Fibroblast of skin of back (primary cell): ENCODE measurements around the gene MGAT4A.
"Not testable (repeated sequence)": the region's sequence is repeated elsewhere in the genome, so short reads cannot be mapped to it uniquely, and the experiment has no call there.

Experiments
- DNase-seq: peaks from one replicate; pipeline ENCODE4 v3.0.0-alpha.2; 2013

MGAT4A gene

GRCh38 chr2:98601532-98602132, 129.3 kb downstream of the MGAT4A start:
- peak; percentile 29 for DNase-seq

- DNase-seq = peak; percentile 20
These were observed 132.0 kb downstream of the MGAT4A start for GRCh38 chr2:98598781-98599428.

GRCh38 chr2:98594665-98595064, 136.3 kb downstream of the MGAT4A start:
- not testable (repeated sequence) for DNase-seq

GRCh38 chr2:98592565-98592964, 138.4 kb downstream of the MGAT4A start:
- DNase-seq = no peak

- DNase-seq = no peak
These were observed 141.4 kb downstream of the MGAT4A start for GRCh38 chr2:98589489-98589888.

- DNase-seq = no peak
These were observed 142.0 kb downstream of the MGAT4A start for GRCh38 chr2:98588880-98589431.

- DNase-seq = no peak
These were observed 144.3 kb downstream of the MGAT4A start for GRCh38 chr2:98586551-98587140.

GRCh38 chr2:98585386-98585785, 145.5 kb downstream of the MGAT4A start:
- no peak for DNase-seq

- DNase-seq = no peak
These were observed 146.9 kb downstream of the MGAT4A start for GRCh38 chr2:98583816-98584618.

- DNase-seq = no peak
These were observed 147.7 kb downstream of the MGAT4A start for GRCh38 chr2:98583276-98583675.

- DNase-seq = no peak
These were observed 148.4 kb downstream of the MGAT4A start for GRCh38 chr2:98582523-98582922.

- DNase-seq = no peak
These were observed 150.2 kb downstream of the MGAT4A start for GRCh38 chr2:98580656-98581284.

- no peak for DNase-seq
These were observed 151.0 kb downstream of the MGAT4A start for GRCh38 chr2:98579926-98580325.

- no peak for DNase-seq
These were observed 152.7 kb downstream of the MGAT4A start for GRCh38 chr2:98578231-98578630.

- no peak for DNase-seq
These were observed 153.6 kb downstream of the MGAT4A start for GRCh38 chr2:98577313-98577712.

GRCh38 chr2:98576666-98577312, 154.1 kb downstream of the MGAT4A start:
- no peak for DNase-seq

- no peak for DNase-seq
These were observed 157.5 kb downstream of the MGAT4A start for GRCh38 chr2:98573426-98573825.

GRCh38 chr2:98572676-98573075, 158.3 kb downstream of the MGAT4A start:
- DNase-seq = no peak

- no peak for DNase-seq
These were observed 158.7 kb downstream of the MGAT4A start for GRCh38 chr2:98572211-98572610.

GRCh38 chr2:98571796-98572195, 159.1 kb downstream of the MGAT4A start:
- no peak for DNase-seq

GRCh38 chr2:98571121-98571701, 159.7 kb downstream of the MGAT4A start:
- DNase-seq = no peak

GRCh38 chr2:98570356-98570755, 160.6 kb downstream of the MGAT4A start:
- DNase-seq = no peak
